Amniotic stem cell (primary cell): Measurements from ENCODE around the gene TBX3.

ENCODE experiments used
- DNase-seq: peaks from one replicate; lab custom pipeline; 2025; lab: John Stamatoyannopoulos, UW

The TBX3 gene

GRCh38 chr12:114668151-114668885 is 15.7 kb downstream of the TBX3 start:
- DNase-seq, result peak; percentile 92

GRCh38 chr12:114667669-114668150 is 16.3 kb downstream of the TBX3 start:
- DNase-seq, result no peak

GRCh38 chr12:114666746-114667668 is 17.0 kb downstream of the TBX3 start:
- no peak for DNase-seq

- no peak for DNase-seq
Measured at GRCh38 chr12:114665411-114666260, 18.3 kb downstream of the TBX3 start.

GRCh38 chr12:114664651-114665320 is 19.2 kb downstream of the TBX3 start:
- no peak for DNase-seq

- DNase-seq, result peak; percentile 80
Measured at GRCh38 chr12:114662512-114663177, 21.3 kb downstream of the TBX3 start.

GRCh38 chr12:114661245-114661644 is 22.7 kb downstream of the TBX3 start:
- DNase-seq, result no peak

GRCh38 chr12:114659084-114659483 is 24.9 kb downstream of the TBX3 start:
- no peak for DNase-seq

GRCh38 chr12:114658002-114658441 is 26.0 kb downstream of the TBX3 start:
- no peak for DNase-seq

- no peak for DNase-seq
Measured at GRCh38 chr12:114657597-114657920, 26.4 kb downstream of the TBX3 start.

GRCh38 chr12:114656906-114657596 is 26.9 kb downstream of the TBX3 start:
- DNase-seq, result no peak

GRCh38 chr12:114655934-114656749 is 27.8 kb downstream of the TBX3 start:
- no peak for DNase-seq

GRCh38 chr12:114649585-114649984 is 34.4 kb downstream of the TBX3 start:
- DNase-seq, result no peak

GRCh38 chr12:114648711-114649110 is 35.3 kb downstream of the TBX3 start:
- DNase-seq, result no peak

- DNase-seq, result no peak
Measured at GRCh38 chr12:114638790-114639435, 45.1 kb downstream of the TBX3 start.

- no peak for DNase-seq
Measured at GRCh38 chr12:114636723-114637480, 47.1 kb downstream of the TBX3 start.

GRCh38 chr12:114631242-114631641 is 52.7 kb downstream of the TBX3 start:
- no peak for DNase-seq

GRCh38 chr12:114628199-114628598 is 55.8 kb downstream of the TBX3 start:
- DNase-seq, result no peak
